CD4-positive, alpha-beta T cell treated with Interleukin-21 for 1 hour (primary cell): ENCODE results near the gene PLIN4.

Experiments used
- DNase-seq: peaks from one replicate; pipeline ENCODE4 v3.0.0-alpha.2; 2020

PLIN4 gene

DNA sequence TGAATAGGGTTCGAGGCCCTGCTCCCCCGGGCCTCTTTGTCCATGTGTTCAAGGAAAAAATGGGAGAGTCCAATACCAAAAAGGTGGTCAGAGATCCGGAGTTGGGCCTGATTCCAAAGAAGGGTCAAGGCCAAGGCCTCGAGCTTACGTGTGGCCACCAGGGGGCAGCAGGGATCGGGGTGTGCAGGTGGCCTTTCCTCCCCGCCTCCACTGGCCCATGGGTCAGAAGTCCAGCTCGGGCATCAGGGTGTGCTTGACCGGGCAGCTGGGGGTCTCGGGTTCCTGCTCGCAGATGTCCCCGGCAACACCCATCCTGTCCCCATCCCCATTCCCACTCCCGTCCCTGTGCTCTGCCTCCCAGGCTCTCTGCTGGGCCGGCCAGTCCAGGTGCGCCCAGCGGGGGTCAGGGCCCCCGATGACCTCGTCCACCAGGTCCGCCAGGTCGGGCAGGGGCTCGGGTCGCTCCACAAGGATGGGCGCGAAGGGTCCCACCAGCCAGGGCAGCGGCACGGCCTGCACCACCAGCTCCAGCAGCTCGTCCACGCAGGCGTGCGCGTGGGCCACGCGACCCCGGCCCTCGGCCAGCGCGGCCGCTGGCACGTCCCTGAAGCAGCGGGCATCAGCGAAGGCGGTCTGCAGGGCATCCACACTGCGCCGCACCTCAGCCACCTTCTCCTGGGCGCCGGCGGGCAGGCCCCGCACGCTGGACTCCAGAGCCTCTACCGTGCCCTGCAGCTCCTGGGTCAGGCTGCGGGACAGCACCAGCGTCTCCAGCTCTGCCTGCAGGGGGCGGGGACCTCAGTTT lies 5.2 kb upstream of the PLIN4 start:
- no peak for DNase-seq

DNA sequence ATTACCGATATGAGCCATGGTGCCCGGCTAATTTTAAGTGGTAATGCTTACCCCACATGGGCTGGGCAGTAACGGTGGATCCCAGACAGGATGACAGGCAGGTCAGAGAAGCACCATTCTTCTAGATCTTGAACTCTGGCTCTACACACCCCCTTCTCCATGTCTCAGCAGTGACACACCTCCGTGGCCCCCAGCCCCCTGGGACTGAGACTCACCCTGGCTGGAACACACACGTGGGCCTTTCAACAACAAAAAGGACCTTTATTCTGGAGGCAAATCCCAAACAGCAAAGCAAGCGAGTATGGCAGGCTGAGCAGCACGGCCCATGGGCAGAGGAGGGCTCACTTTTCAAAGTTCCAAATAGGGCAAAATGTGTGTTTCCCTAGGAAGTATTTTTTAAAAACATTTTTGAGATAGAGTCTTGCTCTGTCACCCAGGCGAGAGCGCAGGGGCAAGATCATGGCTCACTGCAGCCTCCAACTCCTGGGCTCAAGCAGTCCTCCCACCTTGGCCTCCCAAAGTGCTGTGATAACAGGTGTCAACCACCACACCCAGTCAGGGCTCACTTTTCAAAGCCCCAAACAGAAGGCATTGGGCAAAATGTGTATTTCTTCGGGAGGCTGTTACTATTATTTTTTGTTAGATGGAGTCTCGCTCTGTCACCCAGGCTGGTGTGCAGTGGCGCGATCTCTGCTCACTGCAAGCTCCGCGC lies 4.2 kb upstream of the PLIN4 start:
- no peak for DNase-seq

DNA sequence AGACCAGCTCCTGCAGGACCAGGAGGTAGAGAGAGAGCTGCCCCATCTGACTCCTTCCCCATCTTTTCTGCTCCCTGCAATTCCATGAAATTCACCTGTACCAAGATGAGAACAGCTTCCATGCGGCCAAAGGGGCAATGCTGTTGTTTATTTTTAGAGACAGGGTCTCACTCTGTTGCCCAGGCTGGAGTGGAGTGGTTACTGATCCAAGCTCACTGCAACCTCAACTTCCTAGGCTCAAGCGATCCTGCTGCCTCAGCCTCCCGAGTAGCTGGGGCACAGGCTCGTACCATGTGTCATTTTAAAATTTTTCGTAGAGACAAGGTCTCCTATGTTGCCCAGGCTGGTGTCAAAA lies 3.6 kb upstream of the PLIN4 start:
- no peak for DNase-seq

DNA sequence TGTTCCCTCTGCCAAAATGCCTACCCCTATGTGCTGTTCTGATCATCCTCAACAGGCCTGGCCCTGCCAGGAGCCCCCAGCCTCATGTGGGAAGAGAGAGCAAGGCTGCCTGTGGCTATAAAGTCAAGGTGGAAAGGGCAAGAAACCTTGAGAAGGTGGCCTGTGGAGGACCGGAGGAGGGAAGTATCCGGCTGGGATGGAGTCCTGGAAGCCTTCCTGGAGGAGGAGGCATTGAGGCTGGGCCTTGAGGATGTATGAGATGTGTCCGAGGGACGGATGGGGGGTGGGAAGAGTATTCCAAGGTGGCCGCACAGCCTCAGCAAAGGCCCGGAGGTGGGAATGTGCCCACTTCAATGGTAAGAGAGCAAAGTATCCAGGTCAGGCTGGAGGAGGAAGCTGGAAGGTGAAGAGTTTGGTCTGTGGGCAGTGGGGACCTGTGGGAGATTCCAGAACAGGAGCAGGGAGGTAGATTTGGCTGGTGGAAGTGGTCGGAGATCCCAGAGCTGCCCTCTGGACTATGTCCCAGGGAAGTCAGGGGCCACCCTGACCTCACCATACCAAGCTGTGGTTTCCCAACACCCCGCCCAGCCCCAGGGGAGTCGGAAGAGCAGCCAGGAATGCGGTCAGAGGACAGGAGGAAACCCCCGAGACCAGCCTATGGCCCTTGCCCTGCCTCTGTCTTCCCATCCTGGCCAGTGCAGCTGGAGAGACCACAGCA lies 3.0 kb upstream of the PLIN4 start:
- no peak for DNase-seq

DNA sequence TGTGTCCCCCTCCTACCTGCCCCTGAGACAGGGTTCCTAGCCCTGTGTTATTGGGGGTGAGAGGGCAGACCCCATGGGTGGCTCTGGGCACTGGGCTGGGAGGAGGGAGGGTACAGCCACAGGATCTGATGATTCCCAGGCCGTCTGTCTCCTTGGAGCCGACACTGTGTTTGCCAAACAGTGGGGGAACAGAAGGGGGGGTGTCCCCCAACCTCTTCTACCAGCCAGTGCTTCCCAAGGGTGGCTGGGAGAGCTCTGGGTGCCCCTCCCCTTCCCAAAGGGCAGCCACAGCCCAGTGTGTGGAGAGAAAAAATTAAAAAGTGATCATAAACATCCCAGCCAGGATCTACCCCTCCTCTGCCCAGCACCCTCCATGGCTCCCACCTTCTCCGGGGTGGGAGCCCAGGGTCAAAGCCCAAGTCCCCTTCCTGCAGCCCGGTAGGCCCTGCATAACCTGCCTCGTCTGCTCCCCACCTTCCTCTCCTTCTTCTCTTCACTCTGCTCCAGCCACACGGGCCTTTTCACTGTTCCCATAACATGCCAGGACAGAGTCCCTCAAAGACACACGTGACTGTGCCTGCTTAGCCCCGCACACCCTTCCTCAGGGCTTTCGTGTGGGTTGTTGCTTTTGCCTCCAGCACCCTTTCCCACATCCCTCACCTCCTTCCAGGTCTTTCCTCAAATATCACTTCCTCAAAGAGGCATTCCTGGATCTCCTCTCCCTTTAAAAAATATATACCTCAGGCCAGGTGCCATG lies 1.4 kb upstream of the PLIN4 start:
- no peak for DNase-seq

DNA sequence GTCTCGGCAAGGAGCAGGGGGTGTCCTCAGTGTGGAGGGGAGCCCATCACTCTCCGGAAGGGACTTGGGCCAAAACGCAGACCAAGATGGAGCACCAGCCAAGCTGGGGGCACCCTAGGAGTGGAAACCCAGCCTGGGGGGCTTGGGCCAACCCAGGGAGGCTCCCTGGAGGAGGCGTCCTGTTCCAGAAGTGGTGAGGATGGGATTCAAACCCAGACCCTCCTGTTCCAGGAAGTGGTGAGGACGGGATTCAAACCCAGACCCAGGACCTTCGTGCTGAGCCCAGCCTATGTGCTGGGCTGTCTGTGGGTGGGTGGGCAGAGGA lies 848 bp upstream of the PLIN4 start:
- no peak for DNase-seq

DNA sequence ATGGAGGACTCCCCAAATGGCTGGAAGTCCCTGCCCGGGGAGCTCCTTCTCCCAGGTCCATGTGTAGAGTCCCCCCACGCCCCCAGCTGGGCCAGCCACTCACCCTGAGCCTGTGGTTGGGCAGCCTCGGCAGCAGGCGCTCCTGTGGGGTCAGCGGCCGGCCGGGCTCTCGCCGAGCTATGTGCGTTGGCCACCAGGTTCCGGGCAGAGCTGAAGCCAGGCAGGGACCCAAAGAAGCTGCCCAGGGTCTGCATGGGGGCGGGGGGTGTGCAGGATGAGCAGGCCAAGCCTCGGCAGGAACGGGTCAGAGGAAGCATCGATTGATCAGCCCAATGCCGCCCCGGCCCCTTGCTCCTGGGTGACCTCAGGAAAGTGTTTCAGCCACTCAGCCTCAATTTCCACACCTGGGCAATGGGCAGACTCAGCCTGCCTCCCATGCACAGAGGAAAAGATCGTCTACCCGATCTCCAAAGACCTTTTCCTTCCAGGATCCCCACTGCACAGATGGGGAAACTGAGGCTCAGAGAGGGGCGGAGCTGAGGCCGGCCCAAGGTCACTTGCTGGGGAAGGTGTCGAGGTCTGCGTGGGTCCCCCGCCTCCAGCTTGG lies 732 bp downstream of the PLIN4 start:
- no peak for DNase-seq

DNA sequence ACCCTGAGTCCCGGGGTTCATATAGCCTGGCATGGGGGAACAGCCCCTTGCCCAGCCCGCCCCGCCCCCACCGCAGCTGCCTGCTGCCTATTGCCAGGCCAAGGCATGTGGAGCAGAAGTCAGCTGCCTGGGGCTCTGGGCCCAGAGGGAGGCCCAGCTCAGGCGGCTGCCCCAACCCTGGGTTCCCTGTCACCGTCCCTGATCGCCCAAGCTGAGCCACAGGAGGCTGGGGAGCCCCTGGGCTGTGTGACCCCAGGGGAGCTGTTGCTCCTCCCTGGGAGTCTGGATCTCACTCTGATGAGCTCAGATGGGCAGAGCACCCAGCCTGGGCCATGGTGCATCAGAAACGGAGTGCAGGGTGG lies 1.4 kb downstream of the PLIN4 start:
- no peak for DNase-seq

DNA sequence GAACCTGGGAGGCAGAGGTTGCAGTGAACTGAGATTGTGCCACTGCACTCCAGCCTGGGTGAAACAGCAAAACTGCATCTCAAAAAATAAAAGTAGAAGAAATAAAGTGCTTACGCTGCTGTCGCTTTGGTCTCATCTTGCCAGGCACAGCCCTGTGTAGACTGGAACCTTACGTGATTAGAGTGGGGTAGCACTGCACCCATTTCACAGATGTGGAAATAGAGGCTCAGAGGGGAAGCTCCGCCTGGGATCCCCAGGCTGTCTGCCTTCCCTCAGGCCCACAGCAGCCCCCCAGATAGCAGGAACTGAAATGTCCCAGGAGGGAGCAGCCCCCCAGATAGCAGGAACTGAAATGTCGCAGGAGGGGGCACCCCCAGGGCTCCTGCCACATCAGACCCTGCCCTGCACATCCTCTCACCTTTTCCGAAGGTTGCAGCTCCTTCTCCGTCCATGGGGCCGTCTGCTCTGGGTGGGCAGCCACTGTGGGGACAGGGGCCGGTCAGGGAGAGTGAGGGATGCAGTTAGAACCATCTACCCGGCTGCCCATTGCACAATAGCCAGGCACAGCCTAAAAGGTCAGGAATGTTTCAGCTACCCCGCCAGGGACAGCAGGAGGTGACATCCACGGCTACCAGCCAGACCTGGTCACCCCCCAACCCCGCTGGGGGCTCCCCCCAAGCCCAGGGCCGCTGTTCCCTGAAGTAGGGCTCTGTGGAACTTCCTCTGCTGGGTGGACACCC lies 1.9 kb downstream of the PLIN4 start:
- no peak for DNase-seq

DNA sequence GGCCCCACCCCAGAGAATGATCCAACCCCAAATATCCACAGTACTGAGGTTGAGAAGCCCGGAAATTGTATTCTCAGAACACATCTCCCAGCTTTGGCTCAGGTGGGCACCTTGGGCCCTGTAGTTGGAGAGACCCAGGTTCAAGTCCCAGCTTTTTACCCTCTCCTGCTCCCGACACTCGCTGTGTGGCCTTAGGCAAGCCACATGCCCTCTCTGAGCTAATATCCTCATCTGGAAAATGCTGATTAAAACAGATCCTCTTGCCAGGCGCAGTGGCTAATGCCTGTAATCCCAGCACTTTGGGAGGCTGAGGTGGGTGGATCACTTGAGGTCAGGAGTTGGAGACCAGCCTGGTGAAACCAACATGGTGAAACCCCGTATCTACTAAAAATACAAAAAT lies 2.6 kb downstream of the PLIN4 start:
- no peak for DNase-seq

DNA sequence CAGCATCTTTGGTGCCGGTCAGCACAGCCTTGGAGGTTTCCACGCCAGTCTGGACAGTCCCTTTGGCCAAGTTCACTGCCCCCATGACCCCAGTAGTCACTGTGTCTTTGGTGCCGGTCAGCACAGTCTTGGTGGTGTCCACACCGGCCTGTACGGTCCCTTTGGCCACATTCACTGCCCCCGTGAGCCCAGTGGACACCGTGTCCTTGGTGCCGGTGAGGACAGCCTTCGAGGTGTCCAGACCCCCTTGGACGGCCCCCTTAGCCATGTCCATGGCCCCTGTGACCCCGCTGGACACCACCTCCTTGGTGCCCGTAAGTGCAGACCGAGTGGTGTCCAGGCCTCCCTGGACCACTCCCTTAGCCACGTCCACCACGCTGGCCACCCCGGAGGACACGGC lies 5.0 kb downstream of the PLIN4 start:
- no peak for DNase-seq

DNA sequence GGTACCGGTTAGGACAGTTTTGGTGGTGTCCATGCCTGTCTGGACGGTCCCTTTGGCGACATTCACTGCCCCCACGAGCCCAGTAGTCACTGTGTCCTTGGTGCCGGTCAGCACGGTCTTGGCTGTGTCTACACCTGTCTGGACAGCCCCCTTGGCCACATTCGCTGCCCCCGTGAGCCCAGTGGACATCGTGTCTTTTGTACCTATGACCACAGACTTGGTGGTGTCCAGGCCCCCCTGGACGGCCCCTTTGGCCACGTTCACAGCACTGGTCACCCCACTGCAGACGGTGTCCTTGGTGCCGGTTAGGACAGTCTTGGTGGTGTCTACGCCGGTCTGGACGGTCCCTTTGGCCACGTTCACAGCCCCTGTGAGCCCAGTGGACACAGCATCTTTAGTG lies 6.2 kb downstream of the PLIN4 start:
- DNase-seq = no peak

DNA sequence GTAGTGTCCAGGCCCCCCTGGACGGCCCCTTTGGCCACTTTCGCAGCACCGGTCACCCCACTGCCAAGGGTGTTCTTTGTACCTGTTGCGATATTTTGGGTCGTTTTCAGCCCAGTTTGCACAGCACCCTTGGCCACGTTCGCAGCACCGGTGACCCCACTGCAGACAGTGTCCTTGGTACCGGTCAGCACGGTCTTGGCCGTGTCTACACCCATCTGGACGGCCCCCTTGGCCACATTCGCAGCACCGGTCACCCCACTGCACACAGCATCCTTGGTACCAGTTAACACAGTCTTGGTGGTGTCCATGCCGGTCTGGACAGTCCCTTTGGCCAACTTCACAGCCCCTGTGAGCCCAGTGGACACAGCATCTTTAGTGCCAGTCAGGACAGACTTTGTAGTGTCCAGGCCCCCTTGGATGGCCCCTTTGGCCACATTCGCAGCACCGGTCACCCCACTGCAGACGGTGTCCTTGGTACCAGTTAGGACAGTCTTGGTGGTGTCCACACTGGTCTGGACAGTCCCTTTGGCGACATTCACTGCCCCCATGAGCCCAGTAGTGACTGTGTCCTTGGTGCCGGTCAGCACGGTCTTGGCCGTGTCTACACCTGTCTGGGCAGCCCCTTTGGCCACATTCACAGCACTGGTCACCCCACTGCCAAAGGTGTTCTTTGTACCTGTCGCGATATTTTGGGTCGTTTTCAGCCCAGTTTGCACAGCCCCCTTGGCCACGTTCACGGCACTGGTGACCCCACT lies 6.8 kb downstream of the PLIN4 start:
- no peak for DNase-seq

DNA sequence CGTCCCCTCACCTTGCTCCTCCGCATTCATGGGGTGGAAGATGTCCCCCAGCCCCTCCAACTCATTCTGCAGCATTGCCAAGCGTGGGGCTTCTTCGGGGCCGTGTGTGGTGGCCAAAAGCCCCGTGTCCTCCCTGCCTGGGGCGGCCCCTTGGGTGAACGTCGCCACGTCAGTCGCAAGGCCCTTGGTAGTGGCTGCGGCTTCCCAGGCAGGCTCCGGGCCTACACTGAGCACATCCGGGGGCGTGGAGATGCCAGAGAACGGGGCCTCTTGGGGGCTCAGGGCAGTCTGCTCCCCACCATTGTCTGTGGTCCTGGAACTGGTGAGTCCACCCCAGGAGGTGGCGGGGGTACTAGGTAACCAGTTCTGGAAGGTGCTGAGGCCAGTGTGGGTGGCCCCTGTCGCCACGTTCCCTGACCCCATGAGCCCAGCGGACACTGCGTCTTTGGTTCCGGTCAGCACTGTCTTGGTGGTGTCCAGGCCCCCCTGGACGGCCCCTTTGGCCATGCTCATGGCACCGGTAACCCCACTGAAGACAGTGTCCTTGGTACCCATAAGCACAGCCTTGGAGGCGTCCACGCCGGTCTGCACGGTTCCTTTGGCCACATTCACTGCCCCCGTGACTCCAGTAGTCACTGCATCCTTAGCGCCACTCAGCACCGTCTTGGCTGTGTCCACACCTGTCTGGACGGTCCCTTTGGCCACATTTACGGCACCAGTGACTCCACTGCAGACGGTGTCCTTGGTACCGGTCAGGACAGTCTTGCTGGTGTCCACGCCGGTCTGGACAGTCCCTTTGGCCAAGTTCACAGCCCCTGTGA lies 7.6 kb downstream of the PLIN4 start:
- no peak for DNase-seq

DNA sequence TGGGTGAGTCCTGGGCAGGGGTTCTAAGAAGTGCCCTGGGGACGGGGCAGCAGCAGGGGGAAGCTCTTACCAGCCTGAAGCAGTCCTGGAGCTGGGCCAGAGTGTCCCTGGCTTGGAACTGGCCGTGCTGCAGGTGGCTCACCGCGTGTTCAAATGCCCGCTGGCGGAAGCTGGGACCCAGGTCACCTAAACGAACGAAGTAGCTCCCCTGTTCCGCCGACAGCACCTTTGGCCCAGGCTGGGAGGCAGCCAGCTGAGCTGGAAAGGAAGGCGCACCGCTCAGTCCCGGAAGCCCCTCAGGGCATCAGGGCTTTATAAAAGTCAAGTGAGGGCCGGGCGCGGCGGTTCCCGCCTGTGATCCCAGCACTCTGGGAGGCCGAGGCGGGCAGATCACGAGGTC lies 9.6 kb downstream of the PLIN4 start:
- DNase-seq = no peak

DNA sequence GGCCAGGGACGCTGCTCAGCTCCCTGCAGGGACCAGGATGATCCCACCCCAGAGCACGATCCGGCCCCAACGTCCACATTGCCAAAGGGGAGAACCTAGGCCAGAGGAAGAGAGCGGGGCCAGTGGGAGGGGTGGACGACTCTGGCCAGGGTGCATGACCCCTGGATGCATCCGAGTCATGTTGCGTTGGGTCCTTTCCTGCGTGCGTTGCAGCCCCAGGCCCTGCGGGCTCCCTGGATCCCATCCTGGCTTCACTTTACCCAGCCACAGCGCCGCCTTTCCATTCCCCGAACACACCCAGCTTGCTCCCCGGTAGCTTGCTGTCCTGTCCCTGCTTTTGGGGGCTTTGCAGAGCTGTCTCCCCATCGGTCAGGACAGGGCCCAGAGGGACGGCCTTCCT lies 10.5 kb downstream of the PLIN4 start:
- DNase-seq = no peak

DNA sequence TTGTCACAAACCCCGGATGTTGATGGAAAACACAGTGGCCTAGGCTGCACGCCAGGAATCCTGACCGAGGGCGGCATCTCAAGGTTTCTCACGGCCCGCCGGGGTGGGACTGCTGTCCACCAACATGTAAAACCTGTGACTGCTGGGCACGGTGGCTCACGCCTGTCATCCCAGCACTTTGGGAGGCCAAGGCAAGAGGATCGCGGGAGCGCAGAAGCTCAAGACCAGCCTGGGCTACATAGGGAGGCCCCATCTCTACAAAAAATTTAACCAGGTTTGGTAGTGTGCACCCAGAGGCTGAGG lies 11.2 kb downstream of the PLIN4 start:
- no peak for DNase-seq

DNA sequence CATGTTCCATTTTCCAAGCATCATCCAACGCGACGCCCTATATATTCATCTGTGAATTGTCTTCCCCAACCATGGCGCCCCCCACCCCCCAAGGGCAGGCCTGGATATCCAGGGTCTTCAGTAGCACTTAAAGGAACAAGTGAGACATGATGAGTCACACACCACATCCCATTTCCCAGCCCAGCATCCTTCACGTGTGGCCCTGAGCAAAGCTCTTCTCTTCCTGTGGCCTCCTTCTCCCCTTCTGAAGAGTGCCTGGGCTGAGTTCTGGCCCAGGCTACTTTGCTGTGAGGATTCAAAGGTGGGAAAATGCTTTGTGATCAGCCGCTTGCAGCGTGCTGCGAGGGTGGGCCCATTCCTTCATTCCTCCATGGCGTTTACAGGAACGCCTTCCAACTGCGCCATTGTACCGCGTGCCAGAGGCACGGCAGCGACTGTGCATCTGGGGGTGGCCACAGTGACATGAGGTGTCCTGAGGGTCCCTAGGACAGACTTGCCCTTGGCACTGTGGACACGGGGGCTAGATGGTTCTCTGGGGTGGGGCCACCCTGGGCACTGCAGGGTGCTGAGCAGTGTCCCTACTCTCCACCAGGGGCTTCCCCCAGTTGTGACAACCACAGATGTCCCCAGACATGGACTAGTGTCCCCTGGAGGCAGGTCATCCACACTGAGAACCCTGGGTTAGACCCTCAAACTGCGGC lies 11.7 kb downstream of the PLIN4 start:
- no peak for DNase-seq

DNA sequence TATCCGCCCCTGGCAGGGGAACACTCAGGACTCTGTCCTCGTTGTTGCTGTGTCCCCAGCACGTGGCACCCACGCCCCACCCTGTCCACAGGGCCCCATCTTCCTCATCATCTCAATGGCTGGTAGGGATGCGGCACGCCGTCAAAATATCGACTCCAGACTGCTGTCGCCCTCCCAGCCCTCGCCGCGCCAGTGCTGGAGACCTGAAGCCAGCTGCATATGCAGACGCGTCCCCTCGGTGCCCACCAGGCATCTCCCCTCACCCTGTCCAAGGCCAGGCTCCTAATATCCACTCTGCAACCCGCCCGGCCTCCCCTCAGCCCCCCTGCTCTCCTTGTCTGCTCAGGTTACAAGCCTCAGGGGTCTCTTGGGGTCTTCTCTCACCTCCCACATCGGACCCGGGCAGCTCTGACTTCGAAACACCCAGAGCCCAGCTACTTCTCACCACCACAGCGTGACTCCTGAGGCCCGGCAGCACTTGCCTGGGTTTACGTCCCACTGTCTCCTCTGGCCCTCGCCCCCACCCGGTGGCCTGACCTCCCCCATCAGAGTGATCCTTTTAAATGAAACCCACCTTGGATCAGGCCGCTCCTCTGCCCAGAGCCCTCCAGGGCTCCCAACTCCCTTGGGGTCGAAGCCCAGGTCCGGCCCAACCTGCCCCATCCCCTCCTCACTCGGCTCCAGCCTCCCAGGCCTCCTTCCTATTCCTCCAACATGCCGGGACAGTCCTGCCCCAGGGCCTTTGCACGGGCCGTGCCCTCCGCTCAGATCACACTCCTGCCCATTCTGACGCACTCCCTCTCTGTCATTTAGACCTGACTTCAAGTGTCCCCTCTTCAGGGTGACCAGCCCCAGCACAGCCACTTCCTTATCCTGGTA lies 12.5 kb downstream of the PLIN4 start:
- no peak for DNase-seq
